Measurements from ENCODE around the gene CGB5. TPM values are rescaled to one million over a fixed set of nuclear protein-coding genes. Genes with fewer than 3 reads are reported as not detected.

The CGB5 gene
- total and polyA plus RNA-seq, 9 of the 15 experiments (the other 6 are each of a cell fraction or from before 2014, with no cell fraction given), result not detected

DNA sequence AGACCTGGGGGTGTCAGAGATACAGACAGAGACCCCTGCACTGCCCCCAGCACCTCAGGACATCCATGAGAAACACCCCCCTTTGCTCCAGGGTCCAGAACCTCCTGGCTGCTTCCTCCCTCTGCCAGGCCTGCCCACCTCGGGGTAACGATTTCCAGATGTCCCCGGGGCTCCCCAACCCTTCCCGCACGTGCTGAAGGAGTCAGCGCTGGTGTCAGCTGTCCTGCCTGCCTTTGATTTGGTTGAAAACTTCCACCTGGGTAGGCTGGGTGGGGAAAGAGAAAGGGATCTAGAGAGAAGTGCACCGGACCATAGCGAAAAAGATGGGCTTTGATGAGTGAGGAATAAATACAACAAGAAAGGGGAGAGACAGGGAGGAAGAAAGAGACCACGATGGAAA lies 15.4 kb downstream of the CGB5 start (continued):
- TF ChIP-seq, protein P1, sequence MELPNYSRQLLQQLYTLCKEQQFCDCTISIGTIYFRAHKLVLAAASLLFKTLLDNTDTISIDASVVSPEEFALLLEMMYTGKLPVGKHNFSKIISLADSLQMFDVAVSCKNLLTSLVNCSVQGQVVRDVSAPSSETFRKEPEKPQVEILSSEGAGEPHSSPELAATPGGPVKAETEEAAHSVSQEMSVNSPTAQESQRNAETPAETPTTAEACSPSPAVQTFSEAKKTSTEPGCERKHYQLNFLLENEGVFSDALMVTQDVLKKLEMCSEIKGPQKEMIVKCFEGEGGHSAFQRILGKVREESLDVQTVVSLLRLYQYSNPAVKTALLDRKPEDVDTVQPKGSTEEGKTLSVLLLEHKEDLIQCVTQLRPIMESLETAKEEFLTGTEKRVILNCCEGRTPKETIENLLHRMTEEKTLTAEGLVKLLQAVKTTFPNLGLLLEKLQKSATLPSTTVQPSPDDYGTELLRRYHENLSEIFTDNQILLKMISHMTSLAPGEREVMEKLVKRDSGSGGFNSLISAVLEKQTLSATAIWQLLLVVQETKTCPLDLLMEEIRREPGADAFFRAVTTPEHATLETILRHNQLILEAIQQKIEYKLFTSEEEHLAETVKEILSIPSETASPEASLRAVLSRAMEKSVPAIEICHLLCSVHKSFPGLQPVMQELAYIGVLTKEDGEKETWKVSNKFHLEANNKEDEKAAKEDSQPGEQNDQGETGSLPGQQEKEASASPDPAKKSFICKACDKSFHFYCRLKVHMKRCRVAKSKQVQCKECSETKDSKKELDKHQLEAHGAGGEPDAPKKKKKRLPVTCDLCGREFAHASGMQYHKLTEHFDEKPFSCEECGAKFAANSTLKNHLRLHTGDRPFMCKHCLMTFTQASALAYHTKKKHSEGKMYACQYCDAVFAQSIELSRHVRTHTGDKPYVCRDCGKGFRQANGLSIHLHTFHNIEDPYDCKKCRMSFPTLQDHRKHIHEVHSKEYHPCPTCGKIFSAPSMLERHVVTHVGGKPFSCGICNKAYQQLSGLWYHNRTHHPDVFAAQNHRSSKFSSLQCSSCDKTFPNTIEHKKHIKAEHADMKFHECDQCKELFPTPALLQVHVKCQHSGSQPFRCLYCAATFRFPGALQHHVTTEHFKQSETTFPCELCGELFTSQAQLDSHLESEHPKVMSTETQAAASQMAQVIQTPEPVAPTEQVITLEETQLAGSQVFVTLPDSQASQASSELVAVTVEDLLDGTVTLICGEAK (IDR thresholded peaks at IDR 0.05), result no peak
- TF ChIP-seq, protein P1 (CRISPR knock-in tag; IDR thresholded peaks at IDR 0.05), result no peak

Data from K562 (cell line).